Prostate gland (tissue), 2 donors: ENCODE results near the gene TEX2. TPM values are rescaled to one million over a fixed set of nuclear protein-coding genes. Genes with fewer than 3 reads are reported as not detected.

ENCODE experiments used
- DNase-seq: peaks from one replicate; pipeline ENCODE4 v3.0.0-alpha.2; 2019; ENCODE audit warnings: low spot score
- H3K27ac ChIP-seq, 2 donors: fragments of 200-600 bp; sonication (generic); 2 replicates each; pipeline ENCODE4 v1.5.1; 2017 to 2019
- H3K27me3 ChIP-seq: fragments of 200-600 bp; sonication (generic); replicated peaks from 2 replicates; pipeline ENCODE4 v1.5.1; 2019; ENCODE audit not compliant: insufficient read depth
- H3K36me3 ChIP-seq, 2 donors: fragments of 200-600 bp; sonication (generic); 1 replicate in 1 of 2; 2 replicates in 1 of 2; pipeline versions ENCODE4 v1.5.1 to v1.8.1; 2017 to 2019
- H3K4me1 ChIP-seq: fragments of 200-600 bp; sonication (generic); replicated peaks from 2 replicates; pipeline ENCODE4 v1.5.1; 2019
- H3K4me3 ChIP-seq, 2 donors: fragments of 200-600 bp; sonication (generic); 2 replicates each; pipeline ENCODE4 v1.5.1; 2017 to 2019
- H3K9me3 ChIP-seq: fragments of 200-600 bp; sonication (generic); 2 replicates; pipeline ENCODE4 v1.5.1; 2017
- POLR2A ChIP-seq: fragments of 450-650 bp; IDR thresholded peaks from one replicate; pipeline ENCODE4 v1.6.1; 2016; ENCODE audit warnings: antibody characterized with exemption, mild to moderate bottlenecking
- POLR2AphosphoS5 ChIP-seq: sonication (generic); formaldehyde crosslinking; IDR thresholded peaks from one replicate; pipeline ENCODE4 v1.6.1; 2017; ENCODE audit warnings: antibody characterized with exemption
- WGBS: methylation state at CpG from one replicate; pipeline ENCODE4 v1.1.5; 2018; 5-methylcytosine and 5-hydroxymethylcytosine counted together
- intact Hi-C: fragments of 100-400 bp; cut with DNase I; formaldehyde crosslinking; loops from one replicate; pipeline ENCODE4 v1.14.2; 2022
- total RNA-seq, 2 donors: library from RNA; depleted of rRNA; stranded (reverse); fragments of >200 nt; gene quantifications; one replicate each; pipeline ENCODE4 v1.1.0, GENCODE V29; 2016
- TF ChIP-seq, protein P1 (sequence below), 4 experiments: fragments of 200-600 bp in 2 of 4; fragments of 450-650 bp in 2 of 4; sonication (generic) in 2 of 4; IDR thresholded peaks; 1 replicate in 3 of 4; 2 replicates in 1 of 4; pipeline ENCODE4 v1.5.1; 2016 to 2019; ENCODE audit warnings: antibody characterized with exemption in 4 of 4, mild to moderate bottlenecking in 2 of 4, moderate library complexity in 2 of 4

Gene TEX2
- total RNA-seq, 2 donors from 2014 or later: 31.3 to 43.8 TPM

GRCh38 chr17:64145751-64146417, 117.2 kb downstream of the TEX2 start:
- intact Hi-C loops: loop anchor here (5.0 kb wide), 1 partner anchor 116 kb away; the partner anchor contains the start of gene TEX2
- 0% methylated on average over 41 of the region's 51 CpGs for WGBS

DNA sequence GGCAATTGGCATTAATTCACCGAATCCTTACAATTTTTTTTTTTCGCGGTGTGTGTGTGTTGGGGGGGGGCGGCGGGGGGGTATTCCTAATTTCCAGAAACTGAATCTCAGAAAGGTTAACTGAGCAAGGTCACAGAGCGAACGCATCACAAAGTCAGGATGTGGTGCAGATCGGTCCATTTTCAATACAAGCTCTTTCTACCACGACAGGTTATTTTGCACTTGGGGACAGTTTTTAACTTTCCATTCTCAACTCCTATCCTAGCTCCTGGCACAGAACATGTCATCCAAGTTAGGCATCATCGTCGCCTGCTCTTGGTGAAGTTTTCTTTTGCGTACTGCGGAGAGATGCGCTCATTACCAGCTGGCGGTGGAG, 117.7 kb downstream of the TEX2 start:
- H3K27me3 ChIP-seq: no peaks in the 10 kb centered on the region
- WGBS: under 1% methylated on average over 15 of the region's 15 CpGs
- H3K4me1 ChIP-seq: no peaks in the 10 kb centered on the region
- no peaks in the 10 kb centered on the region for H3K36me3 ChIP-seq
- TF ChIP-seq, protein P1, sequence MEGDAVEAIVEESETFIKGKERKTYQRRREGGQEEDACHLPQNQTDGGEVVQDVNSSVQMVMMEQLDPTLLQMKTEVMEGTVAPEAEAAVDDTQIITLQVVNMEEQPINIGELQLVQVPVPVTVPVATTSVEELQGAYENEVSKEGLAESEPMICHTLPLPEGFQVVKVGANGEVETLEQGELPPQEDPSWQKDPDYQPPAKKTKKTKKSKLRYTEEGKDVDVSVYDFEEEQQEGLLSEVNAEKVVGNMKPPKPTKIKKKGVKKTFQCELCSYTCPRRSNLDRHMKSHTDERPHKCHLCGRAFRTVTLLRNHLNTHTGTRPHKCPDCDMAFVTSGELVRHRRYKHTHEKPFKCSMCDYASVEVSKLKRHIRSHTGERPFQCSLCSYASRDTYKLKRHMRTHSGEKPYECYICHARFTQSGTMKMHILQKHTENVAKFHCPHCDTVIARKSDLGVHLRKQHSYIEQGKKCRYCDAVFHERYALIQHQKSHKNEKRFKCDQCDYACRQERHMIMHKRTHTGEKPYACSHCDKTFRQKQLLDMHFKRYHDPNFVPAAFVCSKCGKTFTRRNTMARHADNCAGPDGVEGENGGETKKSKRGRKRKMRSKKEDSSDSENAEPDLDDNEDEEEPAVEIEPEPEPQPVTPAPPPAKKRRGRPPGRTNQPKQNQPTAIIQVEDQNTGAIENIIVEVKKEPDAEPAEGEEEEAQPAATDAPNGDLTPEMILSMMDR (IDR thresholded peaks at IDR 0.05): no peak
- TF ChIP-seq POLR2AphosphoS5: no peak
- DNase-seq: no peak
- H3K27ac ChIP-seq: peak overlapping the region; percentile 92 to 99
- H3K4me3 ChIP-seq: peak overlapping the region; percentile 68 to 83
- intact Hi-C loops: loop anchor here (5.0 kb wide), 1 partner anchor 117 kb away; the partner anchor contains the start of gene TEX2
- H3K9me3 ChIP-seq: no peaks in the 10 kb centered on the region

More at GRCh38 chr17:64145751-64146417, 117.2 kb downstream of the TEX2 start:
- H3K36me3 ChIP-seq: no peaks in the 10 kb centered on the region
- H3K4me1 ChIP-seq: no peaks in the 10 kb centered on the region
- H3K27me3 ChIP-seq: no peaks in the 10 kb centered on the region
- peak overlapping the region; percentile 92 to 99 for H3K27ac ChIP-seq
- peak; percentile 99 for DNase-seq
- TF ChIP-seq, protein P1 (IDR thresholded peaks at IDR 0.05): peak in 1 of 4 experiments; percentile 48
- TF ChIP-seq POLR2AphosphoS5 (peak; percentile 99), POLR2A (no peak)
- peak overlapping the region; percentile 68 to 83 for H3K4me3 ChIP-seq
- H3K9me3 ChIP-seq: no peaks in the 10 kb centered on the region

- 83% methylated on average over 6 of the region's 6 CpGs for WGBS
- no peak for DNase-seq
Measured at GRCh38 chr17:64139542-64139941, 123.5 kb downstream of the TEX2 start.

DNA sequence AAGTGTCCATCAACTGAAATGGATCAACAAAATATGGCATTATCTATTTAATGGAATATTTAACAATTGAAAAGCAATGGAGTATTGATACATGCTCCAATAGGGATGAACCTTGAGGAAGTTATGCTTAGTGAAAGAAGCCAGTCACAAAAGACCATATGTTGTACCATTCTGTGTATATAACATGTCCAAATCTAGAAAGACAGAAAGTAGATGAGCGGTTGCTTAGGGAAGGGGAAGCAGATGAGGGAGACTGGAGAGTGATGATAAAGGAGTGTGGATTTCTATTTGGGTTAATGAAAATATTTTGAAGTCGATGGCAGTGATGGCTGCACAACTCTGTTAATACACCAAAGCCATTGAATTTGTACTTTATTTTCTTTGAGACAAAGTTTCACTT, 124.6 kb downstream of the TEX2 start:
- WGBS: 85% methylated on average over 2 of the region's 2 CpGs
- Histone ChIP-seq H3K36me3 (no peaks in the 10 kb centered on the region), H3K4me1 (no peaks in the 10 kb centered on the region), H3K27ac (no peak overlapping the region), H3K4me3 (no peak overlapping the region), H3K9me3 (no peaks in the 10 kb centered on the region), H3K27me3 (no peaks in the 10 kb centered on the region)
- intact Hi-C loops: no loop called here
- no peak for TF ChIP-seq POLR2A
- TF ChIP-seq POLR2AphosphoS5: no peak
- TF ChIP-seq, protein P1 (IDR thresholded peaks at IDR 0.05): no peak
- DNase-seq: no peak

More at GRCh38 chr17:64139542-64139941, 123.5 kb downstream of the TEX2 start:
- Histone ChIP-seq H3K9me3 (no peaks in the 10 kb centered on the region), H3K4me1 (no peaks in the 10 kb centered on the region), H3K4me3 (no peak overlapping the region), H3K27me3 (no peaks in the 10 kb centered on the region), H3K36me3 (no peaks in the 10 kb centered on the region), H3K27ac (no peak overlapping the region)
- TF ChIP-seq, protein P1 (IDR thresholded peaks at IDR 0.05): no peak
- no peak for TF ChIP-seq POLR2AphosphoS5
- TF ChIP-seq POLR2A: no peak
- intact Hi-C loops: no loop called here

- WGBS: 43% methylated on average over 6 of the region's 6 CpGs
- no peak for DNase-seq
- no peak overlapping the region for H3K4me3 ChIP-seq
- H3K36me3 ChIP-seq: no peaks in the 10 kb centered on the region
- no peaks in the 10 kb centered on the region for H3K4me1 ChIP-seq
- no peak for TF ChIP-seq POLR2A
- TF ChIP-seq, protein P1 (IDR thresholded peaks at IDR 0.05): no peak
- TF ChIP-seq POLR2AphosphoS5: no peak
- H3K27me3 ChIP-seq: no peaks in the 10 kb centered on the region
- H3K27ac ChIP-seq: no peak overlapping the region
- intact Hi-C loops: loop anchor here (2.0 to 5.0 kb wide), 2 partner anchors 106 to 147 kb away; no protein-coding TSS in a partner anchor
- H3K9me3 ChIP-seq: no peaks in the 10 kb centered on the region
Measured at GRCh38 chr17:64135000-64135399, 128.1 kb downstream of the TEX2 start.
